ENCODE data around the gene KCNMA1. TPM values are rescaled to one million over a fixed set of nuclear protein-coding genes. Genes with fewer than 3 reads are reported as not detected.

KCNMA1 gene
- total RNA-seq, 1 donor from 2014 or later: 30.1 TPM

DNA sequence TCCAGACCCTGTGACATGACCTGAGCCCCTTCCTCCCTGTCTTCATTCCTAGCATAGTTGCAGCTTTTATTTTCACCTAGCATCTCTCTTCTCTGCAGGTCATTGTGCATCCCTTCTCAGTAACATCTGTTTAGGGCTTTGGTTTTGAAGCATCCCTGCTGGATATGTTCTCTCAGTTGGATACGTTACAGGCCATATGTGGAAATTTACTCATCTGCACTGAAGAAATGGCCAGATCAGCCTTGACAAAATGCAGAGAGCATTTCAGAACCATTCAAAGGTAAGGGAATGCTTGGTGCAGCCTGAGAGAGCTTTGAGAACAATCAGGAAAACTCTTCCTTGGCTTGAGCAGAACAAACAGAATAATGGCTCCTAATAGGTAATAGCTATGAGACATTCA lies 647.0 kb downstream of the KCNMA1 start:
- peaks cover 7% of the 10 kb centered on the region for H3K9me3 Mint-ChIP-seq
- no peak overlapping the region for H3K4me3 Mint-ChIP-seq
- no peaks in the 10 kb centered on the region for H3K36me3 Mint-ChIP-seq
- H3K27ac Mint-ChIP-seq: no peak overlapping the region
- DNase-seq (ENCODE audit: extremely low spot score, unreplicated experiment): no peak
- TF ChIP-seq CTCF (conservative IDR thresholded peaks at IDR 0.05): no peak
- peaks cover 56% of the 10 kb centered on the region for H3K27me3 Mint-ChIP-seq
- H3K4me1 Mint-ChIP-seq (ENCODE audit: unreplicated experiment): peaks cover 8% of the 10 kb centered on the region

DNA sequence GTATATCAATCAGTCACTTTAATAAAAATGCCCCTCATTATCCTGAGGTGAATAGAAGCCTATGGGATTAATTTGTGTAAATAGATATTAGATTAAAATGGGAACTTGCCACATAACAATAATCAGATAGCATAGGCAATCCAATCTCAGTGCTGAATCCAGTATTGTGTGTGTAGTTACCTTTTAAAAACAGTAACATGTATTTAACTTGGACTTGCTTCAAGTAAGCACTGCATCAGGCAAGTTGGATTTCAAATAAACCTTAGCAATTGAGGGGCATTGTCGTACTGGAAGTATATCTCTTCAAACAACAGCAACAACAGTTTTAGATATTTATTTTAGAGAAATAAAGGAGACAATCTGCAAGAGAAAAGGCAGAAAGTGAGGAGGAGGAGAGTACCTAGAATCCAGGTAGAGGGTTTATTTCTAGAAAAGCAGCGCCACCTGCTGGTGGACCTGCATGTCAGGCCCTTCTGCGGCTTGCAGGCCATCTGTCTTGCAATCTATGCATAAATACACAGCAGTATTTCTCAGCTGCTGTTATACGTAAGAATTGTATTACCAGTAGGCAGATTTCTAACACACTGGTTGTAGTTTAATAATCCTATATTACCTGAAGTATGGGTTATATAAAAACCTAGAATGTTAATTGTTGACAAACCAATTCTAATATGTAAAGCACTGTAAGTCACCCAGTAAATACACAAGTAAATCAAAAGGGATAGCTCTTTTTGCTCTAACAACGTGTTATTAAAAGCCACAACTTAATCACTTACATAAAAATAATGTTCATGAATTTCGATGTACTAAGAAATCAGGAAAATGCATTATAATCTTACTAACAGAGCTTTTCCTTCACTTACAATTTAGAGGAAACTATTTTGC lies 652.8 kb downstream of the KCNMA1 start:
- peak; percentile 84 for DNase-seq (ENCODE audit: extremely low spot score, unreplicated experiment)
- no peaks in the 10 kb centered on the region for H3K36me3 Mint-ChIP-seq
- peaks cover 7% of the 10 kb centered on the region for H3K9me3 Mint-ChIP-seq
- H3K4me1 Mint-ChIP-seq (ENCODE audit: unreplicated experiment): peaks cover 29% of the 10 kb centered on the region
- H3K27me3 Mint-ChIP-seq: peaks cover 45% of the 10 kb centered on the region
- H3K27ac Mint-ChIP-seq: no peak overlapping the region
- H3K4me3 Mint-ChIP-seq: no peak overlapping the region
- TF ChIP-seq CTCF (conservative IDR thresholded peaks at IDR 0.05): peak; percentile 98

- no peak overlapping the region for H3K27ac Mint-ChIP-seq
- H3K4me3 Mint-ChIP-seq: no peak overlapping the region
- peaks cover 29% of the 10 kb centered on the region for H3K4me1 Mint-ChIP-seq (ENCODE audit: unreplicated experiment)
- H3K36me3 Mint-ChIP-seq: no peaks in the 10 kb centered on the region
- H3K27me3 Mint-ChIP-seq: peaks cover 48% of the 10 kb centered on the region
- DNase-seq (ENCODE audit: extremely low spot score, unreplicated experiment): no peak
- TF ChIP-seq CTCF (conservative IDR thresholded peaks at IDR 0.05): no peak
- peaks cover 7% of the 10 kb centered on the region for H3K9me3 Mint-ChIP-seq
Measured at GRCh38 chr10:76983624-76984023, 654.0 kb downstream of the KCNMA1 start.

DNA sequence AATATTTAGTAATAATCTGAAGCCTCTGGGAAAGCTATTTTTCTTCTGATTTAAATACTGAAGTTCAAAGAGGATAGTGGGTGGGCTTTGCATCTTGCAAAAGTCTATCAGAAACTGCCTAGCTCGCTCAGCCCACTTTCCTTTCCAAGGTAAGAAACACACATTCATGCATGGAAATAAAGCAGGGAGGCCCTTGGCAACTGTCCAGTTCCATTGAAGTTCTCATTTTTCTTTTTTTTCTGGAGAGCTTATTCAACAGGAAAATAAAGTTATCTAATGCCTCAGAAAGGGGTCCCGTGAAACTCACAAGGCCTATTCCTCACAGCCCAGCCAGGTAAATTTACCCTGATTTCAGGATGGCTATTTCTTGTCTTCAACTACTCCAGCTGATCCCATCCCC lies 654.9 kb downstream of the KCNMA1 start:
- Mint-ChIP-seq H3K4me1 (ENCODE audit: unreplicated experiment) (peaks cover 34% of the 10 kb centered on the region), H3K36me3 (no peaks in the 10 kb centered on the region), H3K27me3 (peaks cover 50% of the 10 kb centered on the region), H3K9me3 (peaks cover 4% of the 10 kb centered on the region), H3K27ac (no peak overlapping the region), H3K4me3 (no peak overlapping the region)
- DNase-seq (ENCODE audit: extremely low spot score, unreplicated experiment): no peak
- no peak for TF ChIP-seq CTCF (conservative IDR thresholded peaks at IDR 0.05)

DNA sequence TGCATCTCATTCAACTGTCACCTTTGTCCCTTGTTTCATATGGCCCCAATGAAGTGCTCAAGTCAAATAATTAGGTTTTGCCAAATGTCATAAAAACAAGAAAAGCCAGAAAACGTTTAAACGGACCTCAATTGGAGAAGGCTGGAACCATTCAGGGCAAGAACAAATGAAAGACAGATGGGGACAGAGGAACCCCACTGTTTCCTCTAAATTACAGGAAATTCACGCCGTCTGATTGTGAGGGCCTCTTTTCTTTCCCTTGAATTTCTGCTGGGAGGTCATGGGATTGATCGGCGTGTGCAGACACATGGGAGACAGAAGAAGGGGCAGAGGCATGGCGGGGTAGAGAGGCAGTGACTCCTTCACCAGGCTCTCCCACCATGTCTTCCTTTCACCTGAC lies 656.4 kb downstream of the KCNMA1 start:
- Mint-ChIP-seq H3K27ac (no peak overlapping the region), H3K4me1 (ENCODE audit: unreplicated experiment) (peaks cover 39% of the 10 kb centered on the region), H3K27me3 (peaks cover 47% of the 10 kb centered on the region), H3K36me3 (no peaks in the 10 kb centered on the region), H3K4me3 (no peak overlapping the region), H3K9me3 (no peaks in the 10 kb centered on the region)
- no peak for DNase-seq (ENCODE audit: extremely low spot score, unreplicated experiment)
- TF ChIP-seq CTCF (conservative IDR thresholded peaks at IDR 0.05): no peak
